Stimulated activated CD4-positive, alpha-beta T cell treated with anti-CD3 and anti-CD28 coated beads, Interleukin-2, amount 100 ng/mL, for 24 hours (primary cell): Measurements from ENCODE around the gene STRC.
"Not testable (repeated sequence)": the region's sequence is repeated elsewhere in the genome, so short reads cannot be mapped to it uniquely, and the experiment has no call there.

Source experiments
- DNase-seq, 2 donors: peaks; one replicate each; pipeline ENCODE4 v3.0.0-alpha.2; 2020

The STRC gene

GRCh38 chr15:43562753-43563152, 55.8 kb downstream of the STRC start:
- DNase-seq, result not testable (repeated sequence)

- DNase-seq, result no peak
These were observed 65.6 kb downstream of the STRC start for GRCh38 chr15:43552986-43553385.

GRCh38 chr15:43552256-43552655, 66.3 kb downstream of the STRC start:
- DNase-seq, result no peak

- DNase-seq, result no peak
These were observed 67.9 kb downstream of the STRC start for GRCh38 chr15:43550527-43551363.
